HG02885 (cell line): ENCODE data around the gene APP.

Source experiments
- ATAC-seq: cut with Tn5 transposase; IDR thresholded peaks from one replicate; pipeline ENCODE4 v1.9.1; 2021; ENCODE audit warnings: mild to moderate bottlenecking; ENCODE audit not compliant: unreplicated experiment, poor library complexity

APP gene

DNA sequence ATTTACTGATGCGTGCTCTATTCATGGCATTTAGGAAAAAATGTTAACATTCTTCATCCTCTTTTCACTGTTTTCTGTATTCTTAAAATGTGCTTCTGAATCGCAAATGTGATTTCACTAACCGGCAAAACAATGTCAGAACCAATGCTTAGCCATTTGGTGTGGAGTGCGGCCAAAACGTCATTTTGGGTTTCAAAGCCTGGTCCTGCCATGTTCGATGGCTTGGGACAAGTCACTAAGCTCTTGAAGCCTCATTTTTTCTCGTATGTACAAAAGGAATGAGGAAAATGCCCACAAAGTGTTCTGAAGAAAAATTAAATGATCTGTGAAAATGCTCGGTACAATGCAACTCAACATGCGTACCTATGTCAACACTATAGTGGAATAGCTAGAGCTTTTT is 175.3 kb downstream of the APP start:
- no peak for ATAC-seq

- no peak for ATAC-seq
Measured at GRCh38 chr21:25994758-25995163, 175.8 kb downstream of the APP start.

DNA sequence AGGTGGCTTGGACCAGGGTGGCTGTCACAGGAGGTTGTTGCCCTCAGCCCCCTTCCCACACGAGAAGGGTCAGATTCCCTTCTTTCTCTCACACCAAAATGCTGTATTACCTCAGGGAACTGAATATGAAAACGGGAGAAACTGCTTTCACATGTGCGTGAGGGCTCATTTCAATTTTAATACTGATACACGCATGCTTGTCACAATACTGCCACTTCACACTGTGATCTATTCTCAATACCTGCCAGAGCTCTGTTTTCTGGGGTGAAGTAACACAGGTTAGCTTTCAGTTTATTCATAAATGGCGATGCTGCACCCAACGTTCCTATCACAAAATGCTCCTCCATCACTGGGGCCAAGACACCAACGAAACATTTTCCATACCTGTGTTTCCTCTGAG is 181.8 kb downstream of the APP start:
- ATAC-seq = no peak

GRCh38 chr21:25987531-25987930 is 183.0 kb downstream of the APP start:
- ATAC-seq = no peak

DNA sequence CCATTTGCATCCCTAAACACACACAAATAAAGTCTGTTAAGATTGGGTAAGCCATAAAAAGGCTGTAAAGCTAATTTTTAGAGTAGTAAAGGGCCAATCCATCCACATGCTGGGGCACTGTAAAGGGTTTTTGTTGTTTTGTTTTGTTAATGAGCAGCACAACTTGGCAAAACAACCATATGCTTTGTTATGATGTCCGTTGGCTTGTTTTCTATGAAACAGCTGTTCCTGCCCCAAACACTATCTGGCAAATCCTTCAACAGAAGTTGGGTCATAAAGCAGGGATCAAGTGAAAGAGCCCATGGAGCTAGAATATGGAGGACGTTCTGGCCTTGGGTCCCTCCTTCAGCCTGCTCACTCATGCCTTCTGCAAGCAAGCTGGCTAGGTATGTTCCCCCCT is 183.6 kb downstream of the APP start:
- ATAC-seq = no peak

DNA sequence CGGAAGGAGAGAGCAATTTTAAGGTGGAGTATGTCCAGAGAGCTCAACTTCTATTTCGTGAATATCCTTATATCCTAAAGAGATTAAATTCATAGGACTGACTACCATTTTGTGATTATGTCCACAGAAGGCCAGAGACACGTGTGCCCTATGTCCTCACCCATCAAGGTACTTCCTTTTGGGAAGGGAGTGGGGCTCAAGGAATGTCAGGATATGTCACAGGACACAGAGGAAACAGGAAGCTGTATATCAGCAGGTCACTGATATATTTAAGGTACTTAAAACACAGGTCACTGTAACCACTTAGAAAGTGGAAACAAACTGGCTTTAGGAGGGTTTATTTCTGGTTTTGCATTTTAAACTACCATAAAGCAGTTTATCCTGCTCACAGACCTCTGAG is 184.6 kb downstream of the APP start:
- ATAC-seq = no peak

DNA sequence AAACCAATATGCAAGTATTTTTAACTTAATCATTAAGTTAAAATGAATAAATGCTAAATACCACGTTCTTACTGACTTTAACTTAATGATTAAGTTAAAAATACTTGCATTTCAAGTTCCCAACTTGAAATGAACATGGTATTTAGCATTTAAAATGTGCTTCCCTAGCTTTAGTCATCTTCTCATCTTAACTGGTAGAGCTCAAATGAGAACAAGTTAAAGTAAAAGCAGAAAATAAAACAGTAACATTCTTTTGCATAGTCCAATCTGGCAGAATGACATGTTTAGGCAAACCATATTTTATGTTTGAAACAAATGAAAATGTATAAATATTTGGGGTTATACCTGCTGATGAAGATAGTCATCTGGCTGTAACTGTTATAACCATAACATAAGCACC is 186.0 kb downstream of the APP start:
- no peak for ATAC-seq

GRCh38 chr21:25983745-25984144 is 186.8 kb downstream of the APP start:
- no peak for ATAC-seq

DNA sequence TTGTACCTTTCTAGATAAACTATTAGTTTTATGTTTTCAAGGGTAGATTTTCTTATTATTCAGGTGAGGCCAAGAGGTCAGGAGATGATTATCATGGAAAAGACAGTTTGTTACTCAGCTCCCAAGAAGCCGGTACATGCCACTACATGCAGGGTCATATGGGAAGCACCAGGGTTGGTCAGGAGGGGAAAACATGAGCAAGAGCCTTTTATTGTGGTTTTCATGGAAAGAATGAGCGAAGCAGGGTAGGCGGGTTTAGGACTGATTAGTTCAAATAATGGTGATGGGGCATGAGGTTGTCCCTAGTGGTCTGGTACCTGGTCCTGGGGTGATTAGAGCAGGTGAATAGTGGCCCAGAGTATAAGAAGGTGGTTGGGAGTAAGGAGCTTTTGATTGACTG is 189.9 kb downstream of the APP start:
- no peak for ATAC-seq

GRCh38 chr21:25979845-25980616 is 190.5 kb downstream of the APP start:
- no peak for ATAC-seq

DNA sequence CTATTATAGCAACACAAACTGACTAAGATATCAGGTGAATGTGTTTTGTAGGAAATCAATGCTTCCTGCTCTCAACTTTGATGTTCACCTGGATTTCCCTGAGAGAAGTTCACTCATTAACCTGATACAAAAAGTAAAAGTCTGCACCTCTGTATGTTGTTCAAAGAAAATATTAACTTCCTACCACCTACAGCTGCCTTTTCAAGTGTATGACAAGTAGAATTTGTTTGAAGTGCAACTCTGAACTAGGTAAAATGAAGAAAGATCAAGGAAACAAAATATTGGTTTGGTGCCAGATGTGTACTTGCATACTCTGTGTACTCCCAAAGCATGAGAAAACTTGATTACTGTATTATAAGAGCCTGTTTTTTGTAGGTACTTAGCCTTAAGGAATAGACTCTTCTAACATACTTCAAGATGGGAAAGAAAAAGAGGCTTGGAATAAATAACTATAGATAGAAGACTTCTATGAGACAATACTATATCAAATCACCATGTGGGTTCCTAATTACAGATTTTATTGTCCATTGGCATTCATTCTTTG is 193.4 kb downstream of the APP start:
- no peak for ATAC-seq

DNA sequence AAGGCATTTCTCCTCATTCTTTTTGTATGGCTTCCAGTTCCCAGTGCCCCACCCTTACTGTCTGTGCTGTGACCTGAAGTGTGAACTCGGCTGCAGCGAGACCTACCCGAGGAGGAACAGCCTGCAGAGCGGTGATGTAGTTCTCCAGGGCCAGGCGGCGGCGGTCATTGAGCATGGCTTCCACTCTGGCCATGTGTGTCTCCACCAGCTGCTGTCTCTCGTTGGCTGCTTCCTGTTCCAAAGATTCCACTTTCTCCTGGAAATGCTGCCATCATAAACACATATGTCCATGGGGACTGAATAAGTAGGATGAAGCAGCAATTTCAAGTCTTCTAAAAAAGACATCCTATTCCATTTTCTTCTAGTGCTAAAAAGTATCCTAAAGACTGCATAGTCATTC is 195.6 kb downstream of the APP start:
- ATAC-seq = no peak

DNA sequence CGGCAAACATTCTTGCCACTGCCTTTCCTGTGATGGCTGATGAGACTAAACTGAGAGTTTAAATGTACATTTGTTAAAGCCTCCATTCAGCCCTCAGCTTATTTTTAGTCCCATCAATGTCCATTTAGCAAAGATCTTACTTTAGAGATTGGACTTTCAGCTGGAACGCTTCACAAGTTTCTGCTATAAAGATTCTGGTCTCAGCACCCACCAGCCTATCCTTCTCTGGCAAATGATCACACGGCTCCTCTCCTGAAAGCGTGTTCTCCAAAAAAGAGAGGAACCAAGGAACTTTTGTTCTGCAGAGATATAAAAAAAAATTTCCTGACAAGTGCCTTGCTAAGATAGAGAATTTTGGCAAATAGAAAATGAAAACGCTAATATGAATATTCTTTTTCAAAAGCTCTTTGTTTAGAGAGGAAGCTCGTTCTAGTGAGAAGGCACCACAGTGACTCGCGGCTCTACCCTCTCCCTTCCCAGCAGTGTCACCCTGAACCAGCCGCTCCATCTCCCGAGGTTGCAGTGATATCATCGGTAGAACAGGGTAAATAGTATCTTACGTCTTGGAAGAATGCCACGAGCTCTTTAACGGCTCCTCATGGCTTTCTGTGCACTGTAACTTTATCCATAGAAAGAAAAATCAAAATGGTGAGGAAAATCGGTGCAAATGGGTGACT is 200.2 kb downstream of the APP start:
- ATAC-seq = no peak

- ATAC-seq = peak; percentile 32
Measured at GRCh38 chr21:25967901-25968438, 202.6 kb downstream of the APP start.

- ATAC-seq = peak; percentile 98
Measured at GRCh38 chr21:25967181-25967900, 203.2 kb downstream of the APP start.

GRCh38 chr21:25965951-25966707 is 204.4 kb downstream of the APP start:
- ATAC-seq = no peak

DNA sequence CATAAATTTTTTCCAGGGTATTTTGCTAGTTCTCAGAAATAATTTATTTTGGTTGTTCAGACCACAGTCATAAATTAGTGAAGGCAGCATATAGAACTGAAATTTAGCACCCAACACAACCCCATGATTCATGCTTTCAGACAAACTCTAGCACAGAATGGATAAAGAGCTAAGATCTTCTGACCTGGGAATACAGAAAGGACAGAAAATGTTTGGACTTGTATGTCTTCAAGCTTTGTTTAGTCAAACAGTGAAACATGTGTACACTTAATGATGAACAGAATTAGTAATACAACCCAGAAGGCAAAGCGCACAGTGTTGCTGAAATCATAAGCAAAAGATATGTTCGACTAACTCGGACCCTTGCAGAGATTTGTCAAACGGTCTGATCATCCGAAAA is 205.6 kb downstream of the APP start:
- no peak for ATAC-seq

- ATAC-seq = no peak
Measured at GRCh38 chr21:25964015-25964414, 206.6 kb downstream of the APP start.

- ATAC-seq = no peak
Measured at GRCh38 chr21:25963181-25963580, 207.4 kb downstream of the APP start.

- no peak for ATAC-seq
Measured at GRCh38 chr21:25961042-25961441, 209.5 kb downstream of the APP start.
